GM18868 (cell line): ENCODE results near the gene KANK4.

Source experiments
- ATAC-seq: cut with Tn5 transposase; IDR thresholded peaks from one replicate; pipeline ENCODE4 v1.9.1; 2021; ENCODE audit warnings: mild to moderate bottlenecking, moderate library complexity; ENCODE audit not compliant: unreplicated experiment

The KANK4 gene

GRCh38 chr1:62307895-62308492 is 11.2 kb downstream of the KANK4 start:
- no peak for ATAC-seq

- no peak for ATAC-seq
Observed at GRCh38 chr1:62307446-62307845, 11.8 kb downstream of the KANK4 start.

- no peak for ATAC-seq
Observed at GRCh38 chr1:62306065-62306464, 13.2 kb downstream of the KANK4 start.

GRCh38 chr1:62304975-62305374 is 14.3 kb downstream of the KANK4 start:
- no peak for ATAC-seq

GRCh38 chr1:62304515-62304914 is 14.7 kb downstream of the KANK4 start:
- no peak for ATAC-seq

- no peak for ATAC-seq
Observed at GRCh38 chr1:62301726-62302390, 17.4 kb downstream of the KANK4 start.

- no peak for ATAC-seq
Observed at GRCh38 chr1:62299426-62300200, 19.6 kb downstream of the KANK4 start.

- peak; percentile 89 for ATAC-seq
Observed at GRCh38 chr1:62295921-62296491, 23.2 kb downstream of the KANK4 start.

GRCh38 chr1:62294261-62294660 is 25.0 kb downstream of the KANK4 start:
- ATAC-seq = no peak

GRCh38 chr1:62288662-62289061 is 30.6 kb downstream of the KANK4 start:
- ATAC-seq = no peak

- ATAC-seq = no peak
Observed at GRCh38 chr1:62288224-62288623, 31.0 kb downstream of the KANK4 start.

- ATAC-seq = no peak
Observed at GRCh38 chr1:62286786-62287224, 32.4 kb downstream of the KANK4 start.

- no peak for ATAC-seq
Observed at GRCh38 chr1:62285984-62286785, 33.0 kb downstream of the KANK4 start.

GRCh38 chr1:62285440-62285839 is 33.8 kb downstream of the KANK4 start:
- ATAC-seq = no peak

GRCh38 chr1:62283986-62284385 is 35.2 kb downstream of the KANK4 start:
- no peak for ATAC-seq

- no peak for ATAC-seq
Observed at GRCh38 chr1:62282909-62283755, 36.1 kb downstream of the KANK4 start.

- ATAC-seq = no peak
Observed at GRCh38 chr1:62281922-62282555, 37.2 kb downstream of the KANK4 start.

GRCh38 chr1:62280960-62281465 is 38.2 kb downstream of the KANK4 start:
- ATAC-seq = no peak

- ATAC-seq = no peak
Observed at GRCh38 chr1:62280150-62280549, 39.1 kb downstream of the KANK4 start.
